Left lung (tissue), 10 donors: Measurements from ENCODE around the gene OR4S2. TPM values are rescaled to one million over a fixed set of nuclear protein-coding genes. Genes with fewer than 3 reads are reported as not detected.

Source experiments
- ATAC-seq: fragments of 200-7000 bp; cut with Tn5 transposase; one replicate; pipeline ENCODE4 v1.9.1; 2020; ENCODE audit warnings: moderate library complexity
- DNase-seq, 4 donors: peaks; one replicate each; pipeline ENCODE4 v3.0.0-alpha.2; 2013 to 2020
- H3K27ac ChIP-seq, 2 donors: fragments of 200-600 bp; sonication (generic) in 1 of 2; one replicate each; pipeline versions ENCODE4 v1.5.0 to v1.8.0; 2020 to 2021
- H3K27me3 ChIP-seq, 2 donors: fragments of 200-600 bp; sonication (generic) in 1 of 2; one replicate each; pipeline versions ENCODE4 v1.5.0 to v1.8.0; 2020 to 2021
- H3K36me3 ChIP-seq, 2 donors: fragments of 200-600 bp; sonication (generic) in 1 of 2; one replicate each; pipeline versions ENCODE4 v1.5.0 to v1.8.0; 2020 to 2021
- H3K4me1 ChIP-seq, 2 donors: fragments of 200-600 bp; one replicate each; pipeline ENCODE4 v1.8.0; 2021
- H3K4me3 ChIP-seq, 2 donors: fragments of 200-600 bp; sonication (generic) in 1 of 2; one replicate each; pipeline versions ENCODE4 v1.5.0 to v1.8.0; 2020 to 2021; ENCODE audit warnings: mild to moderate bottlenecking in 1 of 2
- H3K9me3 ChIP-seq, 2 donors: fragments of 200-600 bp; sonication (generic) in 1 of 2; one replicate each; pipeline versions ENCODE4 v1.5.0 to v1.8.0; 2020 to 2021
- CTCF ChIP-seq, 2 donors: fragments of 200-600 bp; sonication (generic) in 1 of 2; IDR thresholded peaks; one replicate each; pipeline versions ENCODE4 v1.5.0 to v1.8.0; 2021; ENCODE audit warnings: antibody characterized with exemption in 2 of 2
- intact Hi-C, 2 donors: fragments of 100-400 bp; cut with DNase I; formaldehyde crosslinking; loops; one replicate each; pipeline versions ENCODE4 v1.11.2 to v1.14.2; 2022
- polyA plus RNA-seq, 6 donors: library from polyadenylated mRNA; unstranded; fragments of 120-200 nt; gene quantifications; one replicate each; pipeline ENCODE4 v1.2.1, GENCODE V29; 2013; ENCODE audit not compliant: insufficient read length in 6 of 6
- total RNA-seq, 2 donors: library from RNA; stranded (reverse); fragmentation: NEBNext Ultra II Directional; extraction: Animal tissue kit (Norgen Biotek cat#: 25700); gene quantifications; one replicate each; pipeline ENCODE4 v1.2.1, GENCODE V29; 2021
- donor health status: DM: no; HTN: yes; CAD: no.
- donor health status: DM: no; HTN: no; CAD: no.

The OR4S2 gene
- total and polyA plus RNA-seq, 8 donors: not detected

DNA sequence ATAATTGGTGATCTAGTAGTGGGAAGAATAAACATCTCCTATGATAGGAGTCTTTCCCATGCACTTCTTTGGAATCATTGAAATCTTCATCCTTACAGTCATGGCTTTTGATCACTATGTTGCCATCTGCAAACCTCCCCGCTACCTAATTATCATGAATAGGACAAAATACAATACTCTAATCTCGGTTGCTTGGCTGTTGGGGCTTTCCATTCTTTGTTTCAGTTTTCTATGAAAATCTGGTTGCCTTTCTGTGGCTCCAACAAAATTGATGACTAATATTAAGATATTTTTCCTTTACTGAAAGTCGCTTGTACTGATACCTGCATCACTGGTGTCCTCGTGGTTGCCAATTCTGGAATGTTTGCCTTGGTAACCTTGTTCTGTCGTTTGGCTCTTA, 25.7 kb downstream of the OR4S2 start:
- DNase-seq (no peak), ATAC-seq (no peak)
- no peak overlapping the region for H3K4me3 ChIP-seq
- no peaks in the 10 kb centered on the region for H3K36me3 ChIP-seq
- H3K27ac ChIP-seq: no peak overlapping the region
- no peak for TF ChIP-seq CTCF (IDR thresholded peaks at IDR 0.05)
- intact Hi-C loops: no loop called here
- H3K4me1 ChIP-seq: no peaks in the 10 kb centered on the region
- H3K9me3 ChIP-seq: no peaks in the 10 kb centered on the region
- H3K27me3 ChIP-seq: no peaks in the 10 kb centered on the region

GRCh38 chr11:55697817-55698216, 49.7 kb downstream of the OR4S2 start:
- Histone ChIP-seq H3K27me3 (no peaks in the 10 kb centered on the region), H3K4me3 (no peak overlapping the region), H3K4me1 (no peaks in the 10 kb centered on the region), H3K9me3 (peaks cover 0 to 23% of the 10 kb centered on the region in 2 donors), H3K27ac (no peak overlapping the region), H3K36me3 (no peaks in the 10 kb centered on the region)
- TF ChIP-seq CTCF (IDR thresholded peaks at IDR 0.05): no peak
- intact Hi-C loops: no loop called here
- ATAC-seq: no peak
- DNase-seq: no peak

DNA sequence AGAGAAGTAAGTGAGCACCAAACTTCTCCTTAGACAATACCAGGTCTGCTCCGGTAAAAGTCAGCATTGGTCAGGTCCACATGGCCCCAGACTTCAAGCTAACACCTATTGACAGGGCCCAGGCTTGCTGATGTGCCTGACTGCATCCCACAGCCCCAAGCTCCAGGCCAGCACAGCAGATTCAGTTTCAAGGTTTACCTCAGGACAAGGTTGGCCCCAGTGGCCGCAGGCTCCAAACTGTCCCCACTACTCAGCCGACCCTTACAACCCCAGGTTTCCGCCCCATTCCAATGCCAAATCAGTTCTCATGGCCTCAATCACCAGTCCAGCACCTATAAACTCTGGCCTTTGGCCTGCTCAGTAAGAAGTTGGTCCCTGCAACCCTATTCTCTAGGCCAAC, 53.3 kb downstream of the OR4S2 start:
- no peaks in the 10 kb centered on the region for H3K4me1 ChIP-seq

More for the DNA sequence above, 53.3 kb downstream of the OR4S2 start:
- no peaks in the 10 kb centered on the region for H3K36me3 ChIP-seq
- H3K9me3 ChIP-seq: peaks cover 0 to 38% of the 10 kb centered on the region in 2 donors
- H3K4me3 ChIP-seq: no peak overlapping the region
- intact Hi-C loops: no loop called here
- DNase-seq: no peak
- H3K27ac ChIP-seq: no peak overlapping the region
- H3K27me3 ChIP-seq: no peaks in the 10 kb centered on the region
- ATAC-seq: no peak
- no peak for TF ChIP-seq CTCF (IDR thresholded peaks at IDR 0.05)

Other genes starting within 250 kb of the OR4S2 start
- gene OR4C15, start 93.9 kb upstream of the OR4S2 start, total RNA-seq: not detected
- not detected for gene OR4C15, start 93.9 kb upstream of the OR4S2 start, polyA plus RNA-seq
- not detected for gene OR4C16, start 76.2 kb upstream of the OR4S2 start, total RNA-seq
- gene OR4C16, start 76.2 kb upstream of the OR4S2 start, polyA plus RNA-seq: not detected
- gene OR4C11, start 40.7 kb upstream of the OR4S2 start, total RNA-seq: not detected
- gene OR4C11, start 40.7 kb upstream of the OR4S2 start, polyA plus RNA-seq: not detected
- not detected for gene OR4P4, start 13.2 kb upstream of the OR4S2 start, total RNA-seq
- under 1 TPM in 3 of 6 donors, not detected in 3; 0.07 to 0.13 (median 0.11) TPM for gene OR4P4, start 13.2 kb upstream of the OR4S2 start, polyA plus RNA-seq
- gene OR4C6, start 13.9 kb downstream of the OR4S2 start, total RNA-seq: not detected
- gene OR4C6, start 13.9 kb downstream of the OR4S2 start, polyA plus RNA-seq: not detected
- not detected for gene OR5D13, start 125.1 kb downstream of the OR4S2 start, total RNA-seq
- gene OR5D13, start 125.1 kb downstream of the OR4S2 start, polyA plus RNA-seq: not detected
- gene OR5D14, start 147.2 kb downstream of the OR4S2 start, total RNA-seq: not detected
- gene OR5D14, start 147.2 kb downstream of the OR4S2 start, polyA plus RNA-seq: not detected
- not detected for gene OR5L1, start 163.0 kb downstream of the OR4S2 start, total RNA-seq
- gene OR5L1, start 163.0 kb downstream of the OR4S2 start, polyA plus RNA-seq: not detected
- not detected for gene OR5D18, start 171.3 kb downstream of the OR4S2 start, total RNA-seq
- gene OR5D18, start 171.3 kb downstream of the OR4S2 start, polyA plus RNA-seq: not detected
- gene OR5L2, start 178.9 kb downstream of the OR4S2 start, total RNA-seq: not detected
- gene OR5L2, start 178.9 kb downstream of the OR4S2 start, polyA plus RNA-seq: not detected
- gene OR5D16, start 190.4 kb downstream of the OR4S2 start, total RNA-seq: not detected
- not detected for gene OR5D16, start 190.4 kb downstream of the OR4S2 start, polyA plus RNA-seq
- gene TRIM51, start 235.0 kb downstream of the OR4S2 start, total RNA-seq: not detected
- gene TRIM51, start 235.0 kb downstream of the OR4S2 start, polyA plus RNA-seq: not detected